ENCODE measurements around the gene LSM12. TPM values are rescaled to one million over a fixed set of nuclear protein-coding genes. Genes with fewer than 3 reads are reported as not detected.
A peak's percentile ranks its signal among the peaks of the same experiment; 100 is the strongest.

LSM12 gene
- total RNA-seq, 4 donors from 2014 or later = 33.3 to 53.0 (median 41.1) TPM

- no peak overlapping the region for H3K4me3 ChIP-seq
- peaks cover 0 to 100% of the 10 kb centered on the region in 2 donors for H3K36me3 ChIP-seq
- peaks cover 0 to 15% (median 4%) of the 10 kb centered on the region in 3 donors for H3K4me1 ChIP-seq
- 96 to 100% methylated on average over 1 to 3 of the region's 3 CpGs for WGBS, 2 donors (ENCODE audit: low coverage in 1 of 2)
- H3K27me3 ChIP-seq = no peaks in the 10 kb centered on the region
- H3K27ac ChIP-seq = no peak overlapping the region
- TF ChIP-seq EP300 (IDR thresholded peaks at IDR 0.05) (no peak), CTCF (IDR thresholded peaks at IDR 0.05) (no peak), POLR2AphosphoS5 (IDR thresholded peaks at IDR 0.05) (no peak), POLR2A (IDR thresholded peaks at IDR 0.05) (no peak)
- no peaks in the 10 kb centered on the region for H3K9me3 ChIP-seq
- no peak for ATAC-seq
Measured at GRCh38 chr17:44081681-44082080, 15.2 kb upstream of the LSM12 start.

GRCh38 chr17:44079877-44080821 is 13.7 kb upstream of the LSM12 start:
- no peak for TF ChIP-seq CTCF (IDR thresholded peaks at IDR 0.05)
- TF ChIP-seq POLR2A (IDR thresholded peaks at IDR 0.05) = no peak
- TF ChIP-seq POLR2AphosphoS5 (IDR thresholded peaks at IDR 0.05) = no peak
- TF ChIP-seq EP300 (IDR thresholded peaks at IDR 0.05) = no peak
- 49 to 71% methylated on average over 4 to 7 of the region's 18 CpGs for WGBS, 2 donors (ENCODE audit: low coverage in 1 of 2)

GRCh38 chr17:44078412-44078811 is 11.9 kb upstream of the LSM12 start:
- H3K27me3 ChIP-seq = no peaks in the 10 kb centered on the region
- H3K36me3 ChIP-seq = peaks cover 0 to 100% of the 10 kb centered on the region in 2 donors
- WGBS, 2 donors (ENCODE audit: low coverage in 1 of 2) = 57 to 100% methylated on average over 1 to 2 of the region's 19 CpGs
- no peak overlapping the region for H3K4me3 ChIP-seq
- H3K4me1 ChIP-seq = peaks cover 0 to 24% (median 0%) of the 10 kb centered on the region in 3 donors
- ATAC-seq = no peak
- no peaks in the 10 kb centered on the region for H3K9me3 ChIP-seq
- TF ChIP-seq POLR2A (IDR thresholded peaks at IDR 0.05) (no peak), CTCF (IDR thresholded peaks at IDR 0.05) (no peak), POLR2AphosphoS5 (IDR thresholded peaks at IDR 0.05) (no peak)
- H3K27ac ChIP-seq = no peak overlapping the region

More at GRCh38 chr17:44079877-44080821, 13.7 kb upstream of the LSM12 start:
- H3K4me3 ChIP-seq = no peak overlapping the region
- ATAC-seq = no peak
- H3K27me3 ChIP-seq = no peaks in the 10 kb centered on the region
- peaks cover 0 to 100% of the 10 kb centered on the region in 2 donors for H3K36me3 ChIP-seq
- peaks cover 0 to 12% (median 0%) of the 10 kb centered on the region in 3 donors for H3K4me1 ChIP-seq
- peak overlapping the region in 2 of 4 donors; percentile 13 to 15 for H3K27ac ChIP-seq
- H3K9me3 ChIP-seq = no peaks in the 10 kb centered on the region

- H3K27ac ChIP-seq = peak overlapping the region in 2 of 4 donors; percentile 41
- peaks cover 0 to 33% (median 5%) of the 10 kb centered on the region in 3 donors for H3K4me1 ChIP-seq
- H3K27me3 ChIP-seq = no peaks in the 10 kb centered on the region
- H3K9me3 ChIP-seq = no peaks in the 10 kb centered on the region
- H3K4me3 ChIP-seq = no peak overlapping the region
- TF ChIP-seq POLR2AphosphoS5 (IDR thresholded peaks at IDR 0.05) = no peak
- TF ChIP-seq EP300 (IDR thresholded peaks at IDR 0.05) = no peak
- TF ChIP-seq POLR2A (IDR thresholded peaks at IDR 0.05) = no peak
- no peak for TF ChIP-seq CTCF (IDR thresholded peaks at IDR 0.05)
- 59% methylated on average over 3 of the region's 4 CpGs; no CpG with 5 or more reads in 1 of the 2 donors for WGBS, 2 donors (ENCODE audit: low coverage in 1 of 2)
- no peak for ATAC-seq
- H3K36me3 ChIP-seq = peaks cover 0 to 94% of the 10 kb centered on the region in 2 donors
Measured at GRCh38 chr17:44077595-44077909, 11.1 kb upstream of the LSM12 start.
